OCI-LY1 (cell line): ENCODE results near the gene CNNM1.

Source experiments
- H2AFZ ChIP-seq: fragments of 200-600 bp; sonication (generic), shearing (Covaris generic); 2 replicates; pipeline ENCODE4 v1.6.0; 2014; ENCODE audit warnings: antibody characterized with exemption, mild to moderate bottlenecking, low read length
- H3F3A ChIP-seq: fragments of 200-600 bp; sonication (generic), shearing (Covaris generic); 2 replicates; pipeline ENCODE4 v1.6.0; 2014; ENCODE audit warnings: mild to moderate bottlenecking, antibody characterized with exemption, low read length, moderate library complexity; ENCODE audit not compliant: insufficient read depth
- H3K27ac ChIP-seq: fragments of 200-600 bp; sonication (generic); 2 replicates; pipeline ENCODE4 v1.5.1; 2014; ENCODE audit warnings: low read length, mixed run types, mild to moderate bottlenecking, low read depth; ENCODE audit not compliant: poor library complexity, severe bottlenecking
- H3K27me3 ChIP-seq: fragments of 200-600 bp; sonication (generic); 2 replicates; pipeline ENCODE4 v1.6.0; 2014; ENCODE audit warnings: antibody characterized with exemption, mild to moderate bottlenecking, low read length, moderate library complexity; ENCODE audit not compliant: insufficient read depth
- H3K36me3 ChIP-seq: fragments of 200-600 bp; sonication (generic); 2 replicates; pipeline ENCODE4 v1.6.1; 2014; ENCODE audit warnings: mild to moderate bottlenecking, antibody characterized with exemption, low read length, moderate library complexity, mixed read lengths; ENCODE audit not compliant: insufficient read depth
- H3K4me1 ChIP-seq: fragments of 200-600 bp; sonication (generic); 2 replicates; pipeline ENCODE4 v1.5.1; 2014; ENCODE audit warnings: mild to moderate bottlenecking, low read length, moderate library complexity; ENCODE audit not compliant: insufficient read depth, severe bottlenecking
- H3K4me2 ChIP-seq: fragments of 200-600 bp; sonication (generic), shearing (Covaris generic); 2 replicates; pipeline ENCODE4 v1.6.1; 2014; ENCODE audit warnings: low read length
- H3K4me3 ChIP-seq: fragments of 200-600 bp; sonication (generic); 2 replicates; pipeline ENCODE4 v1.5.1; 2014; ENCODE audit warnings: low read length, low read depth, mild to moderate bottlenecking, mixed read lengths; ENCODE audit not compliant: poor library complexity, severe bottlenecking
- H3K79me2 ChIP-seq: fragments of 200-600 bp; shearing (Covaris generic); 2 replicates; pipeline ENCODE4 v1.6.1; 2016; ENCODE audit warnings: mixed run types, low read length, mixed read lengths; ENCODE audit not compliant: insufficient read depth
- H3K9ac ChIP-seq: fragments of 200-600 bp; sonication (generic), shearing (Covaris generic); 2 replicates; pipeline ENCODE4 v1.6.1; 2014; ENCODE audit warnings: mild to moderate bottlenecking, low read length, mixed read lengths
- H3K9me2 ChIP-seq: fragments of 200-600 bp; sonication (generic), shearing (Covaris generic); 2 replicates; pipeline ENCODE4 v1.6.1; 2014; ENCODE audit warnings: low read depth, mild to moderate bottlenecking, low read length, mixed read lengths
- H3K9me3 ChIP-seq: fragments of 200-600 bp; shearing (Covaris generic); 2 replicates; pipeline ENCODE4 v1.6.1; 2014; ENCODE audit warnings: low read length, mixed read lengths
- H4K20me1 ChIP-seq: fragments of 200-600 bp; sonication (generic), shearing (Covaris generic); 2 replicates; pipeline ENCODE4 v1.6.0; 2016; ENCODE audit warnings: mild to moderate bottlenecking, low read length; ENCODE audit not compliant: insufficient read depth
- CTCF ChIP-seq: fragments of 200-600 bp; sonication (generic), shearing (Covaris generic); IDR thresholded peaks from 2 replicates; pipeline ENCODE4 v1.5.1; 2017; ENCODE audit warnings: mild to moderate bottlenecking, antibody characterized with exemption, low read length, moderate library complexity, mixed read lengths
- EZH2 ChIP-seq: fragments of 200-600 bp; sonication (generic), shearing (Covaris generic); IDR thresholded peaks from 2 replicates; pipeline ENCODE4 v1.8.0; 2017; ENCODE audit warnings: borderline replicate concordance, mixed run types, mild to moderate bottlenecking, antibody characterized with exemption, low read length, moderate library complexity, mixed read lengths

The CNNM1 gene

GRCh38 chr10:99285881-99286280 lies 43.3 kb upstream of the CNNM1 start:
- H4K20me1 ChIP-seq: no peaks in the 10 kb centered on the region
- TF ChIP-seq EZH2 (no peak), CTCF (no peak)
- no peak overlapping the region for H2AFZ ChIP-seq
- no peaks in the 10 kb centered on the region for H3K79me2 ChIP-seq
- no peaks in the 10 kb centered on the region for H3F3A ChIP-seq
- H3K27ac ChIP-seq: no peak overlapping the region
- H3K9me3 ChIP-seq: no peaks in the 10 kb centered on the region
- H3K9me2 ChIP-seq: no peaks in the 10 kb centered on the region
- H3K27me3 ChIP-seq: no peaks in the 10 kb centered on the region
- H3K4me3 ChIP-seq: no peak overlapping the region
- H3K36me3 ChIP-seq: no peaks in the 10 kb centered on the region; the same call in 1 of the 2 replicates
- no peaks in the 10 kb centered on the region for H3K4me1 ChIP-seq
- no peak overlapping the region for H3K4me2 ChIP-seq
- H3K9ac ChIP-seq: no peak overlapping the region

- H3K79me2 ChIP-seq: no peaks in the 10 kb centered on the region
- H3K27me3 ChIP-seq: no peaks in the 10 kb centered on the region
- no peak overlapping the region for H3K27ac ChIP-seq
- no peaks in the 10 kb centered on the region for H3F3A ChIP-seq
- TF ChIP-seq EZH2 (no peak), CTCF (no peak)
- H4K20me1 ChIP-seq: no peaks in the 10 kb centered on the region
- no peaks in the 10 kb centered on the region for H3K36me3 ChIP-seq
- H3K9me2 ChIP-seq: no peaks in the 10 kb centered on the region
- H3K9ac ChIP-seq: no peak overlapping the region
- H3K9me3 ChIP-seq: no peaks in the 10 kb centered on the region
- no peak overlapping the region for H3K4me3 ChIP-seq
- H3K4me2 ChIP-seq: no peak overlapping the region
- H3K4me1 ChIP-seq: no peaks in the 10 kb centered on the region
- H2AFZ ChIP-seq: no peak overlapping the region
These were observed 38.9 kb upstream of the CNNM1 start for GRCh38 chr10:99290306-99290705.

GRCh38 chr10:99292159-99292558 lies 37.0 kb upstream of the CNNM1 start:
- no peak for TF ChIP-seq EZH2
- no peak for TF ChIP-seq CTCF
- Histone ChIP-seq H3K4me3 (no peak overlapping the region), H3K9me3 (no peaks in the 10 kb centered on the region), H3K79me2 (no peaks in the 10 kb centered on the region), H3K4me2 (no peak overlapping the region), H3F3A (no peaks in the 10 kb centered on the region), H3K9ac (no peak overlapping the region), H3K36me3 (no peaks in the 10 kb centered on the region), H3K9me2 (no peaks in the 10 kb centered on the region), H3K27me3 (no peaks in the 10 kb centered on the region), H3K4me1 (no peaks in the 10 kb centered on the region), H4K20me1 (no peaks in the 10 kb centered on the region), H3K27ac (no peak overlapping the region), H2AFZ (no peak overlapping the region)
